GM12878 (cell line): Measurements from ENCODE around the gene MYO18B.

ENCODE experiments used
- ATF2 ChIP-seq: IDR thresholded peaks from 2 replicates; pipeline ENCODE4 v1.6.1; 2012; ENCODE audit warnings: low read length, inconsistent platforms
- CBFB ChIP-seq: IDR thresholded peaks from 2 replicates; pipeline ENCODE4 v1.6.1; 2016; ENCODE audit warnings: antibody characterized with exemption, low read depth
- CREM ChIP-seq: IDR thresholded peaks from 2 replicates; pipeline ENCODE4 v1.6.1; 2014; ENCODE audit warnings: antibody characterized with exemption, low read depth
- CTCF ChIP-seq, 3 experiments: IDR thresholded peaks in 2 of 3; conservative IDR thresholded peaks in 1 of 3; 2 replicates each; pipeline ENCODE4 v1.5.1; 2011; ENCODE audit warnings: low read depth in 3 of 3, low read length in 3 of 3, mild to moderate bottlenecking in 3 of 3, control low read depth in 2 of 3, moderate library complexity in 2 of 3, inconsistent platforms in 1 of 3, mixed read lengths in 1 of 3; ENCODE audit not compliant: control insufficient read depth in 2 of 3, insufficient read depth in 1 of 3; ENCODE audit errors: extremely low read depth in 1 of 3
- EP300 ChIP-seq, 2 experiments: fragments of 150-350 bp in 1 of 2; IDR thresholded peaks; 2 replicates each; pipeline ENCODE4 v1.6.1; 2011 to 2012; ENCODE audit warnings: low read depth in 2 of 2, low read length in 2 of 2, borderline replicate concordance in 1 of 2, improper control_type of control experiment in 1 of 2, inconsistent platforms in 1 of 2; ENCODE audit not compliant: control insufficient read depth in 1 of 2
- HDGF ChIP-seq: fragments of 450-650 bp; IDR thresholded peaks from 2 replicates; pipeline ENCODE4 v1.6.1; 2016; ENCODE audit warnings: antibody characterized with exemption
- POLR2A ChIP-seq: IDR thresholded peaks from 2 replicates; pipeline ENCODE4 v1.6.1; 2011; ENCODE audit warnings: low read depth, mild to moderate bottlenecking, low read length
- SIN3A ChIP-seq: IDR thresholded peaks from 2 replicates; pipeline ENCODE4 v1.6.1; 2012; ENCODE audit warnings: low read depth, low read length, improper control_type of control experiment
- SUPT20H ChIP-seq: IDR thresholded peaks from 2 replicates; pipeline ENCODE4 v1.6.1; 2011; ENCODE audit warnings: low read depth, mild to moderate bottlenecking, low read length, moderate library complexity, borderline replicate concordance; ENCODE audit not compliant: control insufficient read depth
- SUZ12 ChIP-seq: fragments of 200-600 bp; sonication (generic); IDR thresholded peaks from one replicate; pipeline ENCODE4 v1.6.1; 2018; ENCODE audit warnings: antibody characterized with exemption, mild to moderate bottlenecking; ENCODE audit not compliant: unreplicated experiment
- TBL1XR1 ChIP-seq: IDR thresholded peaks from 2 replicates; pipeline ENCODE4 v1.6.1; 2012; ENCODE audit warnings: low read depth, low read length, improper control_type of control experiment
- TF ChIP-seq, protein P1 (sequence below): IDR thresholded peaks from 2 replicates; pipeline ENCODE4 v1.6.1; 2011; ENCODE audit warnings: low read depth, mild to moderate bottlenecking, low read length, moderate library complexity, borderline replicate concordance; ENCODE audit errors: extremely low read depth

DNA sequence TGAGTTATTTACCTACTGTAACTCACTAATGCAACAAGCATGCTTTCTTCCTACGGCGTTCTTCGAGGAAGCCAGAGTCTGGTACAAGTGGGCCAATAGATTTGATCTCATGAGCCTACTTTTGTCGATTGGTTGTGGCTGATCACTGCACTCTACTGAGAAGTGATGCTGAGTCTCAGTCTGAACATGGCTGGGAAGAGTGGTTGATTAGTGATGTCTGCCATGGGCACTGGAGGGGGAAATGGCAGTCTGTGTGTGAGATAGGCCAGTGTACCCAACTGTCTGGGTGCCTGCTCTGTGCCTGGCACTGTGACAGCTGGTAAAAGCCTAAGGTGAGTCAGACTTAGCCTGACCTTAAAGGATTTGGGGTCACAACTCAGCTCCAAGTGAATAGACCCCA lies 28.3 kb downstream of the MYO18B start:
- TF ChIP-seq ATF2 = no peak
- no peak for TF ChIP-seq POLR2A
- no peak for TF ChIP-seq SIN3A
- no peak for TF ChIP-seq CTCF (IDR thresholded peaks at IDR 0.05 in 2 of 3, conservative IDR thresholded peaks at IDR 0.05 in 1 of 3; ENCODE audit: control insufficient read depth in 2 of 3, extremely low read depth in 1 of 3, insufficient read depth in 1 of 3, low read depth in 3 of 3, low read length in 3 of 3)
- TF ChIP-seq, protein P1, sequence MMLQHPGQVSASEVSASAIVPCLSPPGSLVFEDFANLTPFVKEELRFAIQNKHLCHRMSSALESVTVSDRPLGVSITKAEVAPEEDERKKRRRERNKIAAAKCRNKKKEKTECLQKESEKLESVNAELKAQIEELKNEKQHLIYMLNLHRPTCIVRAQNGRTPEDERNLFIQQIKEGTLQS = no peak
- TF ChIP-seq HDGF = no peak
- TF ChIP-seq TBL1XR1 = no peak
- TF ChIP-seq SUZ12 = no peak
- no peak for TF ChIP-seq SUPT20H
- TF ChIP-seq CREM = no peak
- no peak for TF ChIP-seq EP300 (IDR thresholded peaks at IDR 0.05; ENCODE audit: borderline replicate concordance in 1 of 2, control insufficient read depth in 1 of 2, low read depth in 2 of 2, low read length in 2 of 2)
- no peak for TF ChIP-seq CBFB
